ENCODE results near the gene DCDC1.

Gene DCDC1

GRCh38 chr11:31375879-31376278, 6.3 kb upstream of the DCDC1 start:
- no peak for DNase-seq (ENCODE audit: low read depth)
- TF ChIP-seq, protein P1, sequence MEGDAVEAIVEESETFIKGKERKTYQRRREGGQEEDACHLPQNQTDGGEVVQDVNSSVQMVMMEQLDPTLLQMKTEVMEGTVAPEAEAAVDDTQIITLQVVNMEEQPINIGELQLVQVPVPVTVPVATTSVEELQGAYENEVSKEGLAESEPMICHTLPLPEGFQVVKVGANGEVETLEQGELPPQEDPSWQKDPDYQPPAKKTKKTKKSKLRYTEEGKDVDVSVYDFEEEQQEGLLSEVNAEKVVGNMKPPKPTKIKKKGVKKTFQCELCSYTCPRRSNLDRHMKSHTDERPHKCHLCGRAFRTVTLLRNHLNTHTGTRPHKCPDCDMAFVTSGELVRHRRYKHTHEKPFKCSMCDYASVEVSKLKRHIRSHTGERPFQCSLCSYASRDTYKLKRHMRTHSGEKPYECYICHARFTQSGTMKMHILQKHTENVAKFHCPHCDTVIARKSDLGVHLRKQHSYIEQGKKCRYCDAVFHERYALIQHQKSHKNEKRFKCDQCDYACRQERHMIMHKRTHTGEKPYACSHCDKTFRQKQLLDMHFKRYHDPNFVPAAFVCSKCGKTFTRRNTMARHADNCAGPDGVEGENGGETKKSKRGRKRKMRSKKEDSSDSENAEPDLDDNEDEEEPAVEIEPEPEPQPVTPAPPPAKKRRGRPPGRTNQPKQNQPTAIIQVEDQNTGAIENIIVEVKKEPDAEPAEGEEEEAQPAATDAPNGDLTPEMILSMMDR (IDR thresholded peaks at IDR 0.05; ENCODE audit: low read depth, low read length, missing control alignments) = no peak
- no peak overlapping the region for H3K4me3 ChIP-seq (ENCODE audit: low read depth, low read length)
- in situ Hi-C loops (cut with HindIII; ENCODE audit: low sequenced_read_pairs) = no loop called here

DNA sequence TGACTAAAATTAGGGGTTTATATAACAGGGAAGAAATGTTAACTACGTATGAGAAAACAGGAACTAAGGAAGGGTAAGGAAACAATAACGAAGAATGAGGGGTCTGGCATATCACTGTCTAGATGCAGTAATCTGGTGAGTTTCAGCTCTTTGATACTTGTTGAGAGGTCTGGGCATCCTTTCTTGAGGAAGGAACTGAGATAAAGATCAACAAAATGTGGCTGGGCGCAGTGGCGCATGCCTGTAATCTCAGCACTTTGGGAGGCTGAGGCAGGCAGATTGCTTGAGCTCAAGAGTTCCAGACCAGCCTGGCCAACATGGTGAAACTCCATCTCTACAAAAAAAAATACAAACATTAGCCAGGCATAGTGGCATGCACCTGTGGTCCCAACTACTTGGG, 2.7 kb downstream of the DCDC1 start:
- in situ Hi-C loops (cut with HindIII; ENCODE audit: low sequenced_read_pairs) = no loop called here

GRCh38 chr11:31361743-31362142, 7.8 kb downstream of the DCDC1 start:
- in situ Hi-C loops (cut with HindIII; ENCODE audit: low sequenced_read_pairs) = no loop called here

More for the DNA sequence above, 2.7 kb downstream of the DCDC1 start:
- no peak for DNase-seq (ENCODE audit: low read depth)
- no peak overlapping the region for H3K4me3 ChIP-seq (ENCODE audit: low read depth, low read length)
- TF ChIP-seq, protein P1 (IDR thresholded peaks at IDR 0.05; ENCODE audit: low read depth, low read length, missing control alignments) = no peak

DNA sequence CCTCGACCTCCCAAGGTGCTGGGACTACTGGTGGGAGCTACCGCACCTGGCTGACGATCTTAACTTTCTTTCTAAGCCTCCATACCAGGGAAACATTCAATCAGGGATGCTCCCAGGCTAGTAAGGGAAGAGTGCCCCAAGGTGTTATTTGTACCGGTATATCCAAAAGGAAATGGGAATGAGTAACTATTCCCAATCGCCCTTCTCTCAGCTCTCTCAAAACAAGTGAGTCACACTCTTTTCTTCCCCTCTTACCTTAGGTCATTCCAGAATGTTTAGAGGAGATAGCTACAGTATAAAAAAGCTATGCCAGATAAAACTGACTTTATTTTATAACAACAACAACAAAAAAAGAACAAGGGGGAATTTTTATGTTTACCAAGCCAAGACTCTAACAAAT, 13.7 kb downstream of the DCDC1 start:
- H3K4me3 ChIP-seq (ENCODE audit: low read depth, low read length) = no peak overlapping the region
- in situ Hi-C loops (cut with HindIII; ENCODE audit: low sequenced_read_pairs) = no loop called here
- TF ChIP-seq, protein P1 (IDR thresholded peaks at IDR 0.05; ENCODE audit: low read depth, low read length, missing control alignments) = no peak
- no peak for DNase-seq (ENCODE audit: low read depth)

More at GRCh38 chr11:31361743-31362142, 7.8 kb downstream of the DCDC1 start:
- DNase-seq (ENCODE audit: low read depth) = no peak
- TF ChIP-seq, protein P1 (IDR thresholded peaks at IDR 0.05; ENCODE audit: low read depth, low read length, missing control alignments) = no peak
- H3K4me3 ChIP-seq (ENCODE audit: low read depth, low read length) = no peak overlapping the region

DNA sequence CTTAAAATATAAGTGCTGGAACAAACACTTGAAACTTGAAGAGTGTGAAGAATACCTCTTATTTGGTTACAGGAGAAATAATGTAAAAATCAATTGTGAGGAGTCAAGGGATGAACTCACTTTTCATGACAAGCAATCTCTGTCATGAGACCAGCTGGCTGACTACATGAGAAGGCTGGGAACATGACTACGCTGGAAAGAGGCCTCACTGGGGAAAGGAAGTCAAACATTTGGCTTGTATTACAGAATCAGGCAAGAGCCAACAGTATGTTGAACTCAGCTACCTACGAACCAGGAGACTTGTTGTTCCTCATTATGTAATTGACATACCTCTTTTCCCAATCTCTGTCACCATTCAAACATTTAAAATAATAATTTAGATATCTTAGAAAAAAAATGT, 14.4 kb downstream of the DCDC1 start:
- in situ Hi-C loops (cut with HindIII; ENCODE audit: low sequenced_read_pairs) = no loop called here
- no peak overlapping the region for H3K4me3 ChIP-seq (ENCODE audit: low read depth, low read length)

GRCh38 chr11:31351168-31351567, 18.4 kb downstream of the DCDC1 start:
- H3K4me3 ChIP-seq (ENCODE audit: low read depth, low read length) = no peak overlapping the region
- DNase-seq (ENCODE audit: low read depth) = no peak
- TF ChIP-seq, protein P1 (IDR thresholded peaks at IDR 0.05; ENCODE audit: low read depth, low read length, missing control alignments) = no peak
- in situ Hi-C loops (cut with HindIII; ENCODE audit: low sequenced_read_pairs) = no loop called here

More for the DNA sequence above, 14.4 kb downstream of the DCDC1 start:
- no peak for DNase-seq (ENCODE audit: low read depth)
- TF ChIP-seq, protein P1 (IDR thresholded peaks at IDR 0.05; ENCODE audit: low read depth, low read length, missing control alignments) = no peak

Measured in astrocyte of the cerebellum (primary cell).